HG03439 (cell line): ENCODE measurements around the gene SIDT1.

Experiments
- ATAC-seq: cut with Tn5 transposase; IDR thresholded peaks from one replicate; pipeline ENCODE4 v1.9.1; 2021; ENCODE audit warnings: mild to moderate bottlenecking, moderate library complexity; ENCODE audit not compliant: unreplicated experiment

The SIDT1 gene

DNA sequence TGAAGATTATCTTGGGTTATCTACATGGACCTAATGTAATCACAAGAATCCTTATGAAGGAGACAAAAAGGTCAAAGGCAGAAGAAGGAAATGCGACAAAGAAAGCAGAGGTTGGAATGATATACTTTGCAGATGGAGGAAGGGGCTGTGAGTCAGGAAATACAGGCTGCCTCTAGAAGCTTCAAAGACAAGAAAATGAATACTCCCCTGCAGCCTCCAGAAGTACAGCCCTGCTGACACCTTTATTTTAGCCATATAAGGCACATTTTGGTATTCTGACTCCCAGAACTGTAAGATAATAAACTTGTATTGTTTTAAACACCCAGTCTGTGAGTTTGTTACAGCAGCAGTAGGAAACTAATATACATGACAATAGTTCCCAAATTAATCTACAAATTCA lies 58.6 kb downstream of the SIDT1 start:
- ATAC-seq = no peak

GRCh38 chr3:113594066-113594465 lies 61.7 kb downstream of the SIDT1 start:
- no peak for ATAC-seq

DNA sequence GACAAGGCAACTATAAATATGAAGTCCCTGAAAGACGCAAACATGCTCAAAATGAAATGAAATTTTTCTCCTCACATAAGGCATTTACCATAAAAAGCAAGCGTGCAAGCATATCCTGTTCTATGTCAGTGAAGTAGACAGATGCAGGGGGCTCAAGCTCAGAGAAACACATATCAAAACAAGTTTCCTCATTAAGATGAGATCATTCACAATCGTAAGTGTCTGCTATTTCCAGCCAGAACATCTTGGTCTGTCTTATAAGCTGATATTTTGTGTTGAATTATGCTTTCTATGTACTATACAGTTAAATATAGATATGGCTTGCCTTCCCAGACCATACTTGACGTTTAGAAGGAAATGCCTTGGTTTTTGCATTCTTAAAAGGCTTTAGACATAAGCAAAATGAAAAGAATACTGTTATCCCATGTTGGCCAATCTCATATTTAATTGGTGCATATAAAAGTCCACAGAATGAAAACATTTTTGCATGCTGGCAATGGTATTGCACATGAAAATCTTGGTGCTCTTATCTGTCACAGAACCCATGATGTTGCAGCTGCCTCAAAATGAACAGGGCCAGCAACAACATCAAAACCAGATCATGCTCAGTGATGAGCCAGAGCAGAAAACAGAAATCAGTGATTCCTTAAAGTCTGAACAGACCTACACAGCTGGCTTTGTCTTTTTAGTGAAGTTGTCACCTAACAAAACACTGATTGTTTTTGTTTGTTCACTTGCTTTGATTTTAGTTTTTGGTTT lies 65.4 kb downstream of the SIDT1 start:
- no peak for ATAC-seq

DNA sequence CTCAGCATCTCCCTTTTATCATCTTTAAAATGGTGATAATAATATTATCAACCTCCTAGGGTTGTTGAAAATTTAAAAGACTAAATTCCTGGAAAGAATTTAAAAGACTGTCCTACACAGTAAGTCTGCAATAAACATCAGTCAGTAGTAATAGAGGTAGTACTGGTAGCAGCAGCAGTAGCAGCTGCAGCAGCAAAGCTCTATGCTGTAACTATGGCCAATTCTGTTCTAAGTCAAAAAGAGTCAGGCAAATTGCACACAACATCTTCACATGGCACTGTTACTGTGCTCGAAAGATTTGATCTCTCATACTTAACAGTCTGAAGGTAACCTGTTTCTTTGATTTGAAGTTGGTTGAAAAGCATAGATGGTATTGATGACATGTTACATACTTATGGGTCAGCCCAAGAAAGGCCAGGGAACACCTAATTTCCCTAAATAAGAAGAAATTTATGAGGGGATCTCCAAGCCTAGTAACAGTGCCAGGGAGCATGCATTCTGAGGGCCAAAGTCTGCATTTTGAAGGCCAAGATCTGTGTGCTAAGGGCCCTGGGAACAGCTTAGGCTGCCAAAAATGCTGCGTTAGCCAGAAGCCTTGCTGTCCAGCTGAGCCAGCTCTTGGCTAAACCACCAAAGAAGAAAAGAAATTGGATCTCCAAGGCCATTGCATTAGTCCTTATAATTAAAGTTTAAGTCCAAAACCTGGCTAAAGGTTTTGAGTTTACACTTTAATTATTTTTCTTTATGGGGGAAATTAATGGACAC lies 68.2 kb downstream of the SIDT1 start:
- ATAC-seq = no peak

DNA sequence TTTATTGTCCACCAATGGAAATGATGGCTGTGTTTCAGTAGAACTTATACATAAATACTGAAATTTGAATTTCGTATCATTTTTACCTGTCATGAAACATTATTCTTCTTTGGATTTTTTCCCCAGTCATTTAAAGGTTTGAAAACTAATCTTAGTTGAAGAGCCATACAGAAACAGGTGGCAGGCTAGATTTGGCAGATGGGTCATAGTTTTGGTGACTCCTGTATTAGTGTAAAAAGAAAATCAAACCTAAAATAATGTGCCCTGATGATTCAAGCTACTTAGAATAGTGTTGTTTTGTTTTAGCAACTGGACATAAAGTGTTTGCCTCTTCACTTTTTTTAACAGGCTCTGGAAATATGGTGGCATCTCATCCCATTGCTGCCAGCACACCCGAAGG lies 68.9 kb downstream of the SIDT1 start:
- ATAC-seq = no peak

DNA sequence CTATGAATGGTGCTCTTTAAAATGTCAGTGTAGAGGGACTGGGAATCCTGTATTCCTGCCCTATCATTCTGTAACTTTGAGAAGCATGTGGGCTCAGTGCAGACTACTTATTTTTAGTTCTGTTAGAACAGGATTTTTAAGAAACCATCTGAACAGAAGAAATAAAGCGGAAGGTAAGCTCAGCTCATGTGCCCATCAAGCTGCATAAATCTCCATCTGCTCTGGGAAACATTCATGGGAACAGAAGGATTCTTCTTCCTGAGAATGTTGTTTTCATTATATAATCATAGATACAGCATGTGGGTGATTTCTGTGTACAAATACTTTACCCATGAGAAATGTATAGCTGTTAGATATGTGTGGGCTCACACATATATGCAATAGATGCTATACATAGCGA lies 69.9 kb downstream of the SIDT1 start:
- no peak for ATAC-seq

DNA sequence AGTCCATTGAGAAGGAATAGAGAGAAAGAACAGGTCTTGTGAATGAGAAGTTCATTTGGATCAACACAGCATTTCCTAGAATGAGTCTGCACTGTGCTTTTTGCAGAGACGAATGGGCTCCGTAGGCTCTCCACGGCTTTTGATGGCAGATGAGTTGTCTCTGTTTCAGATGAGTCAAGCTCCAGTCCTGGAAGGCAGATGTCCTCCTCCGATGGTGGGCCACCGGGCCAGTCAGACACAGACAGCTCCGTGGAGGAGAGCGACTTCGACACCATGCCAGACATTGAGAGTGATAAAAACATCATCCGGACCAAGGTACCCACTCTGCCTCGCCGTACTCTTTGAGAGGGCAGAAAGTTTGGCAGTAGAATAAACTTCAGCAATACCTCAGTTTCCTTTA lies 70.5 kb downstream of the SIDT1 start:
- no peak for ATAC-seq

DNA sequence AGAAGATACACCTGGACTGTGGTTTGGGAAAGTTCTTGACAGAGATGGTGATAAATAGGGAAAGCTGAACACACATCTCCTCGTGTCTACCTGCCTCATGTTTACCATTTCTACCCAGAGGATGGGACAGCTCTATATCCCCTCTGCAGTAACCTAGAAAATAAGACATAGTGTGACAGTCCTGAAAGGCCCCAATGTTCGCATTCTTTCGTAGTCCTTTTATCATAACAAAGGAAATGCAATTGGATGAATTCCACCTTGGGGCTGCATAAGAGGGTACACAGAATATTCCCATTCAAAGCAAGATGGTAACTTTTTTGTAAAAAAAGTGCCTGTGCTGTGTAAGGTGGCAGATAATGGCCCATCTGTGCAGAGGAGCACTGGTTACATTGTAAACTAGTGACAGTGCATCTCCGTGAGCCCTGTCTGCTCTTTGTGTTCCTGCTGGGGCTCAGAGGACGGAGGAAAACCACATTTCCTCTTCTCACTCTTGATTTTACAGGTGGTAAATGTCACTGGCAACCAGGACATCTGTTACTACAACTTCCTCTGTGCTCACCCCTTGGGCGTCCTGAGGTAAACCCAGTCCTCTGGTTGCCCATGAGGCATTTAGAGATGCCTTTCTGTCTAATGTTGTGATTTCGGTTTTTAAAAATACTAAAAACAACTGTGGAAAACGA lies 74.3 kb downstream of the SIDT1 start:
- peak; percentile 94 for ATAC-seq

- ATAC-seq = no peak
Observed at GRCh38 chr3:113607219-113607596, 74.9 kb downstream of the SIDT1 start.

GRCh38 chr3:113614402-113614801 lies 82.0 kb downstream of the SIDT1 start:
- no peak for ATAC-seq

DNA sequence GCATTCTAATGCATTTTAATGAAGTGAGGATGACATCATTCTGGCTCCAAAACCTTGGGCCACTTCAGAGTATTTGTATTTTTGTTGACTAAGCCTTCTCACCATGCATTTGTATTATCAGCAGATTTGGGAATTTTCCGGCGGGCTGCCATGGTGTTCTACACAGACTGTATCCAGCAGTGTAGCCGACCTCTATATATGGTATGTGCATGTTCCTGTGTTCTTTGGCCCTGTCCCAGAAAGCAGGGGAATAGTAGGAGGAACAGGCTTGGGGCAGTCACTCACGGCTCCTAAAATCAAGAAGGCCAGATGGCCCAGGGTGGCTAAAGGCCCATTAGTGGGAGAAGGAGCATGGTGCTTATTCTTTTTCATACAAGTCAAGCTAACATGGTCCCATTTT lies 83.6 kb downstream of the SIDT1 start:
- no peak for ATAC-seq

DNA sequence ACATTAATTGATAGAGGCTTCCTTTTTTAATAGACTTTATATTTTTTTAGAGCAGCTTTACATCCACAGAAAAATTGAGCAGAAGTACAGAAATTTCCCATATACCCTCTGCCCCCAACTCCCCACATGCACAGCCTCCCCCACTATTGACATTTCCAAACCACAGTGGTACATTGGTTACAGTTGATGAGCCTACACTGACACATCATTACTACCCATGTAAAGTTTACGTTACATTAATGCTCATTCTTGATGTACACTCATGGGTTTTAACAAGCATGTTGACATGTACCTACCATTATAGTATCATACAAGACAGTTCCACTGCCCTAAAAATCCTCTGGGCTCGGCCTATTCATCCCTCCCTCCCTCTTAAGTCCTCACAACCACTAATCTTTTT lies 85.4 kb downstream of the SIDT1 start:
- no peak for ATAC-seq

GRCh38 chr3:113620091-113620490 lies 87.7 kb downstream of the SIDT1 start:
- no peak for ATAC-seq

DNA sequence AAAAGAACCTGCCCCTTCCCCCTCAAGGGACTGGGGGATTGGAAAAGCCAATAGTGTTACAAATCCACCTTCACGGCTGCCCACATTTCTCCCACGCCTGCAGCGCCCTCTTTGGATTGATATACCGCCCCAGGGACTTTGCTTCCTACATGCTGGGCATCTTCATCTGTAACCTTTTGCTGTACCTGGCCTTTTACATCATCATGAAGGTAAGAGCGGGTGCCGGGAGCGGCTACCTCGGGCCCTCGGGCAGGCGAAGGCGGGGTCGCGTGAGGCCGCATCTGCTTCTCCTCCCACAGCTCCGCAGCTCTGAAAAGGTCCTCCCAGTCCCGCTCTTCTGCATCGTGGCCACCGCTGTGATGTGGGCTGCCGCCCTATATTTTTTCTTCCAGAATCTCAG lies 91.0 kb downstream of the SIDT1 start:
- no peak for ATAC-seq

DNA sequence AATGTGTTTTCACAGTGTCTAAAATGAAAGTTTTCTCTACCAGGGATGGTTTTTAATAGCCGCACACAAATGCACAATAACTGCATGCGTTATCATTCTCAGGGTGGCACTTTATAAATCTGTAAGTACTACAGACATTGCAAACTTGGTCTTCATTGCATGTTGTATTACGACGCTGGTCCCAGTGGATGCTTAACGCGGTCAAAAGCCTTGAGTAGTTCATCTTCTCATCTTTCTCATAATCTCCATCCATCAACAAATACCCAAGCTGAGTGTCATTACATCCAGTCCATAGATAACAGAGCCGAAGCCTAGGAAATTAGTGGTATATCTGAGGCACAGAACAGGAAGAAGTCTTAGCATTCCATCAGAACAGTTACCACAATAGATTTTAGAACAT lies 91.5 kb downstream of the SIDT1 start:
- ATAC-seq = no peak

GRCh38 chr3:113625834-113626233 lies 93.5 kb downstream of the SIDT1 start:
- ATAC-seq = no peak

DNA sequence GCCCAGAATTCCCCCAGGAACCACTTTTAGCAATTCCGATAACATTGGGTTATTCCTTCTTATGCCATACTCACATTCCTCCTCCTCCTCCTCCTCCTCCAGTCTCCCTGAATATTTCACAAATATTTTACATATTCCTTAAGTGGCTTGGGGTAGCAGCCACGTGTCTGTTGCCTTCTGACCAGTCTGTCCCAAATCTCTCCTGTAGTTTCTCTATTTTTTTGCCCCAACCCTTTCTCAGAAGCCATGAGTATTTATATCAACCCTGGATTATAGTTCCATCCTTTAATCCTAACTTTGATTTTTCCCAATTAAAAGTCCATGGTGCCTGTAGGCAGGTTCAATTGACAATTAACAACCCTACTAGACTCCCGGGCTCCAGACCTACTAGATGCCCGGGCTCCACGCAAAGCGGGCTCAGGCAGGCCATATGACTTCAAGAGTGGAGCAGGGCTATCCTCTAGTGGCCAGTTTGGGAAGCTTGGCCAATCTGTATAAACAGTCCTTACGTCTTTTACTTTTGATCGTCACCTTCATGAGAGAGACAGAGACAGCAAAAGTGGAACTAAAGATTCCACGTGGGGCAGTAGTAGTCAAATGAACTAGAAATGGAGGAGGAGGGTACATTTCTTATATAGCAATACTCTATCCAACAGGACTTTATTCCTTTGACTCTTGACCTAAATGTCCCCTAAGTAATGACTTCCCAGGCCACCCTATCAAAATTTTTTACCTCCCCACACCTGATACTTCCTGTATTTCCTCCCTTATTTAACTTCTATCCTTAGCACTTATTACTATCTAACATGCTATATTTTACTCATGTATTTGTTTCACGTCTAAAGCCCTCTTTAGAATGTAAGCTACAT lies 94.4 kb downstream of the SIDT1 start:
- ATAC-seq = no peak

DNA sequence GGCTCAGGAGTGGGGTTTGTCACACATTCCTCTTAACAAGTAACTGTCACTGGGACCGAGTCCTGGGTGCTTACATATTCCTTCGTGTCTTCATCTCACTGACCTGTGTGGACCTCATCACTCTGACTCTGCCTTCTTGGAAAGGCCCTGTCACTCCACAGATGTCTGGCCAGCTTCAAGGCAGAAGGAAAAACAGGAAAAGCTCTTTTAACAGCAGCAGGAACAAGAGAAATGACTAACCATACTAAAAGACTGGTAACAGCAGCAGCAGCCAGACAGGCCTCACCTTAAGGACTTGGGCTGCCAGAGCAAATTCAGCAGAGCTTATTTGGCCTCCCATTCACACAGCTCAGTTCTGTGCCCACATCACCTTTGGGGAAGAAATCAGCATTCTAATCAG lies 96.0 kb downstream of the SIDT1 start:
- no peak for ATAC-seq

- ATAC-seq = no peak
Observed at GRCh38 chr3:113628788-113629187, 96.4 kb downstream of the SIDT1 start.

DNA sequence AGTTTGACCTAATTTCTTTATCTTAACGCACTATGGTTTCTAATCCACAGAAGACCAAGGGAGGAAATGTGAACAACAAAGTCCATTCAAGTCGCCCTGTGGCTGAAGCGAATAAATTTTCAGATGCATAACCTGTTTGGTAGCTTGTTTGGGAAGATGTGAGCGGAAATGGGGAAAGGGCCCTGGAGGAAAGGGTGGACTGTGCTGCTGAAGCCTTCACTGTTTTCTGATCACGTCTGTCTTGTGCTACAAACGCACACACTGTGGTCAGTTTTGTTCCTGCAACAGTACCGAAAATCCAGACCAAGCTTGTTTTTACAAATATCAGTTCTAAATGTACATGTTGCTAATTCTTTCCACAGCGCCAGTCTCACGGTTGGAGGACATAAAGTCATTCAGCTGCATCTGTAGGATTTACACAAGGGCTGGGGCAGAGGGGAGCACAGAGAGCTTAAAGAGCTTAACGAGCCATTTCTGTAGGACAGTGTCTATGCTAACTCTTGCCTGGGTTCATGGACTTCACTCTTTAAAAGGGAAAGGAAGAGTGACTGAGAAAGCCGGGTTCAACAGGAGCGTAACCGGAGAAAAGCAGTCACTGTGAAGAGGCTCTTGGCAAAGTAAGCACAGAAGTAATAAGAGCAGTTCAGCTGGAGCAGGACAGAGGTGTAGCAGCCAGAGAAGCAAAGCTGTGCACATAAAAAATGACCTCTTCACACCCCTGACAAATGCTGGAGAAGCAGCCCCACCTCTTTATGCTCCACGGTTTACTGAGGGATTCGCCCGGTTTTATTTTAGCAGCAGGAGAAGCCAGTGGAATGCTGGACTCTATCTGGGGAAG lies 97.4 kb downstream of the SIDT1 start:
- no peak for ATAC-seq
